Smooth muscle cell (in vitro differentiated cells): ENCODE measurements around the gene DUSP2. TPM values are rescaled to one million over a fixed set of nuclear protein-coding genes. Genes with fewer than 3 reads are reported as not detected.

Source experiments
- DNase-seq: peaks from one replicate; lab custom pipeline; 2025; ENCODE audit not compliant: unreplicated experiment; lab: John Stamatoyannopoulos, UW
- H2AFZ ChIP-seq: fragments of 200-600 bp; sonication (generic); 2 replicates; pipeline ENCODE4 v1.6.0; 2016; ENCODE audit warnings: antibody characterized with exemption, low read depth, mild to moderate bottlenecking
- H3F3A ChIP-seq: fragments of 200-600 bp; sonication (generic); 2 replicates; pipeline ENCODE4 v1.6.0; 2017; ENCODE audit warnings: antibody characterized with exemption, low read depth
- H3K27ac ChIP-seq: fragments of 200-600 bp; sonication (generic); 2 replicates; pipeline ENCODE4 v1.5.1; 2016; ENCODE audit warnings: low read depth, mild to moderate bottlenecking
- H3K27me3 ChIP-seq: fragments of 200-600 bp; sonication (generic); 2 replicates; pipeline ENCODE4 v1.6.1; 2016; ENCODE audit warnings: low read depth, mild to moderate bottlenecking
- H3K36me3 ChIP-seq: fragments of 200-600 bp; sonication (generic); 2 replicates; pipeline ENCODE4 v1.5.1; 2016; ENCODE audit warnings: low read depth
- H3K4me1 ChIP-seq: fragments of 200-600 bp; sonication (generic); 2 replicates; pipeline ENCODE4 v1.5.1; 2016; ENCODE audit warnings: low read depth
- H3K4me2 ChIP-seq: fragments of 200-600 bp; sonication (generic); 2 replicates; pipeline ENCODE4 v1.6.0; 2016; ENCODE audit warnings: mild to moderate bottlenecking
- H3K4me3 ChIP-seq: fragments of 200-600 bp; sonication (generic); 2 replicates; pipeline ENCODE4 v1.5.1; 2016; ENCODE audit warnings: mild to moderate bottlenecking
- H3K79me2 ChIP-seq: fragments of 200-600 bp; sonication (generic); 2 replicates; pipeline ENCODE4 v1.6.0; 2016; ENCODE audit warnings: low read depth, mild to moderate bottlenecking
- H3K9ac ChIP-seq: fragments of 200-600 bp; sonication (generic); 2 replicates; pipeline ENCODE4 v1.6.0; 2016; ENCODE audit warnings: low read depth
- H3K9me3 ChIP-seq: fragments of 200-600 bp; sonication (generic); replicated peaks from 2 replicates; pipeline ENCODE4 v1.5.1; 2016; ENCODE audit warnings: low read depth
- H4K20me1 ChIP-seq: fragments of 200-600 bp; sonication (generic); 2 replicates; pipeline ENCODE4 v1.6.0; 2016; ENCODE audit warnings: low read depth
- CTCF ChIP-seq: fragments of 200-600 bp; sonication (generic); IDR thresholded peaks from 2 replicates; pipeline ENCODE4 v1.5.1; 2017; ENCODE audit warnings: borderline replicate concordance, mild to moderate bottlenecking, antibody characterized with exemption; ENCODE audit not compliant: insufficient read depth, poor library complexity, severe bottlenecking
- WGBS: methylation state at CpG from one replicate; pipeline ENCODE4 v1.1.7; 2016; ENCODE audit warnings: low lambda C conversion rate; 5-methylcytosine and 5-hydroxymethylcytosine counted together
- polyA plus RNA-seq: library from polyadenylated mRNA; unstranded; fragments of >200 nt; fragmentation: Nextera tagmentation; extraction: Ambion mirVana; gene quantifications from 2 replicates; pipeline ENCODE4 v1.2.1, GENCODE V29; 2016
- total RNA-seq: library from RNA; depleted of rRNA; stranded (reverse); fragments of >200 nt; gene quantifications from 2 replicates; pipeline ENCODE4 v1.2.3, GENCODE V29; 2014

Gene DUSP2
- total and polyA plus RNA-seq, 2 experiments from 2014 or later, result 55.3 to 89.3 TPM

GRCh38 chr2:96108151-96108540, 37.1 kb downstream of the DUSP2 start:
- no peak for TF ChIP-seq CTCF
- no peaks in the 10 kb centered on the region for H3K36me3 ChIP-seq
- no peak overlapping the region for H3K27ac ChIP-seq
- WGBS, result 73% methylated on average over 5 of the region's 5 CpGs
- peaks cover 15% of the 10 kb centered on the region for H3K4me1 ChIP-seq
- DNase-seq, result no peak
- no peaks in the 10 kb centered on the region for H3K79me2 ChIP-seq
- H3K4me3 ChIP-seq, result no peak overlapping the region
- no peak overlapping the region for H3K4me2 ChIP-seq
- no peaks in the 10 kb centered on the region for H3F3A ChIP-seq
- H3K9me3 ChIP-seq, result no peaks in the 10 kb centered on the region
- no peaks in the 10 kb centered on the region for H3K27me3 ChIP-seq
- no peaks in the 10 kb centered on the region for H4K20me1 ChIP-seq
- H2AFZ ChIP-seq, result no peak overlapping the region
- H3K9ac ChIP-seq, result no peak overlapping the region

- H3K27ac ChIP-seq, result no peak overlapping the region
- no peaks in the 10 kb centered on the region for H4K20me1 ChIP-seq
- no peaks in the 10 kb centered on the region for H3K79me2 ChIP-seq
- H3K4me3 ChIP-seq, result no peak overlapping the region
- no peak for DNase-seq
- H3K4me2 ChIP-seq, result no peak overlapping the region
- H3K36me3 ChIP-seq, result no peaks in the 10 kb centered on the region
- H3K27me3 ChIP-seq, result no peaks in the 10 kb centered on the region
- no peaks in the 10 kb centered on the region for H3K9me3 ChIP-seq
- no peak overlapping the region for H3K9ac ChIP-seq
- 81% methylated on average over 3 of the region's 3 CpGs for WGBS
- no peak overlapping the region for H2AFZ ChIP-seq
- no peak for TF ChIP-seq CTCF
- H3F3A ChIP-seq, result no peaks in the 10 kb centered on the region
- H3K4me1 ChIP-seq, result peaks cover 15% of the 10 kb centered on the region
These were observed 37.6 kb downstream of the DUSP2 start for GRCh38 chr2:96107708-96108065.

- DNase-seq, result no peak
- no peaks in the 10 kb centered on the region for H3K36me3 ChIP-seq
- no peaks in the 10 kb centered on the region for H3K9me3 ChIP-seq
- no peaks in the 10 kb centered on the region for H4K20me1 ChIP-seq
- H3K27me3 ChIP-seq, result no peaks in the 10 kb centered on the region
- WGBS, result 91% methylated on average over 8 of the region's 9 CpGs
- H3F3A ChIP-seq, result no peaks in the 10 kb centered on the region
- no peak overlapping the region for H3K27ac ChIP-seq
- no peak overlapping the region for H2AFZ ChIP-seq
- no peak overlapping the region for H3K9ac ChIP-seq
- no peak overlapping the region for H3K4me3 ChIP-seq
- no peak for TF ChIP-seq CTCF
- no peaks in the 10 kb centered on the region for H3K79me2 ChIP-seq
- peaks cover 15% of the 10 kb centered on the region for H3K4me1 ChIP-seq
- no peak overlapping the region for H3K4me2 ChIP-seq
These were observed 38.1 kb downstream of the DUSP2 start for GRCh38 chr2:96106991-96107707.
